D341Med (cell line): ENCODE results near the gene ASB3.
A peak's percentile ranks its signal among the peaks of the same experiment; 100 is the strongest.
"Not testable (repeated sequence)": the region's sequence is repeated elsewhere in the genome, so short reads cannot be mapped to it uniquely, and the experiment has no call there.

Experiments used
- DNase-seq: peaks from one replicate; pipeline ENCODE4 v3.0.0; 2012; ENCODE audit warnings: low spot score

The ASB3 gene

GRCh38 chr2:53787614-53788289 is 999 bp upstream of the ASB3 start:
- peak; percentile 16 for DNase-seq

- DNase-seq = peak; percentile 40
Observed at GRCh38 chr2:53786352-53786704, 425 bp downstream of the ASB3 start.

- no peak for DNase-seq
Observed at GRCh38 chr2:53785366-53785765, 1.4 kb downstream of the ASB3 start.

GRCh38 chr2:53784436-53784835 is 2.3 kb downstream of the ASB3 start:
- no peak for DNase-seq

GRCh38 chr2:53782676-53783075 is 4.1 kb downstream of the ASB3 start:
- no peak for DNase-seq

GRCh38 chr2:53780056-53780455 is 6.7 kb downstream of the ASB3 start:
- DNase-seq = peak; percentile 51

GRCh38 chr2:53778536-53779162 is 8.1 kb downstream of the ASB3 start:
- DNase-seq = no peak

GRCh38 chr2:53777134-53777533 is 9.6 kb downstream of the ASB3 start:
- no peak for DNase-seq

GRCh38 chr2:53770264-53770663 is 16.5 kb downstream of the ASB3 start:
- DNase-seq = no peak

GRCh38 chr2:53769318-53769945 is 17.3 kb downstream of the ASB3 start:
- DNase-seq = no peak

GRCh38 chr2:53768242-53768542 is 18.6 kb downstream of the ASB3 start:
- DNase-seq = no peak

GRCh38 chr2:53767405-53768241 is 19.1 kb downstream of the ASB3 start, which contains the start of gene CHAC2:
Gene CHAC2, plus strand, starts transcription at chr2:53767804. Its CDS starts 83 bp downstream, at chr2:53767887.
- DNase-seq = peak; percentile 91

GRCh38 chr2:53765767-53766166 is 21.0 kb downstream of the ASB3 start:
- no peak for DNase-seq

GRCh38 chr2:53757206-53757605 is 29.5 kb downstream of the ASB3 start:
- not testable (repeated sequence) for DNase-seq

GRCh38 chr2:53756644-53757043 is 30.1 kb downstream of the ASB3 start:
- DNase-seq = no peak

GRCh38 chr2:53755121-53755520 is 31.6 kb downstream of the ASB3 start:
- DNase-seq = no peak

GRCh38 chr2:53753041-53753440 is 33.7 kb downstream of the ASB3 start:
- DNase-seq = no peak

- no peak for DNase-seq
Observed at GRCh38 chr2:53752385-53752784, 34.4 kb downstream of the ASB3 start.

GRCh38 chr2:53751728-53752127 is 35.0 kb downstream of the ASB3 start:
- no peak for DNase-seq

GRCh38 chr2:53750041-53750768 is 36.5 kb downstream of the ASB3 start:
- DNase-seq = no peak

- no peak for DNase-seq
Observed at GRCh38 chr2:53744395-53745065, 42.2 kb downstream of the ASB3 start.
